Astrocyte (in vitro differentiated cells and primary cell): Measurements from ENCODE around the gene RASAL1. TPM values are rescaled to one million over a fixed set of nuclear protein-coding genes. Genes with fewer than 3 reads are reported as not detected.

Experiments
- DNase-seq: peaks from one replicate; pipeline ENCODE4 v3.0.0-alpha.2; 2010; ENCODE audit warnings: low read depth
- FAIRE-seq: peaks from 2 replicates; lab custom pipeline; 2011; peaks lifted over from hg19 to GRCh38; lab: Jason Lieb, UNC
- H2AFZ ChIP-seq: 2 replicates; pipeline ENCODE4 v1.6.0; 2012; ENCODE audit warnings: low read depth, low read length, inconsistent platforms
- H3K27ac ChIP-seq: 2 replicates; pipeline ENCODE4 v1.5.1; 2011; ENCODE audit warnings: low read depth, low read length, inconsistent platforms
- H3K27me3 ChIP-seq: 2 replicates; pipeline ENCODE4 v1.6.0; 2011; ENCODE audit warnings: low read length, inconsistent platforms; ENCODE audit not compliant: insufficient read depth
- H3K36me3 ChIP-seq: 2 replicates; pipeline ENCODE4 v1.5.1; 2011; ENCODE audit warnings: low read length, inconsistent platforms; ENCODE audit not compliant: insufficient read depth
- H3K4me1 ChIP-seq: 2 replicates; pipeline ENCODE4 v1.5.1; 2011; ENCODE audit warnings: low read length, inconsistent platforms; ENCODE audit not compliant: insufficient read depth
- H3K4me2 ChIP-seq: 2 replicates; pipeline ENCODE4 v1.6.0; 2012; ENCODE audit warnings: low read length, inconsistent platforms
- H3K4me3 ChIP-seq: 2 replicates; pipeline ENCODE4 v1.5.1; 2011; ENCODE audit warnings: low read depth, mild to moderate bottlenecking, low read length, inconsistent platforms; ENCODE audit not compliant: insufficient read depth
- H3K79me2 ChIP-seq: 2 replicates; pipeline ENCODE4 v1.6.0; 2012; ENCODE audit warnings: mild to moderate bottlenecking, low read length, inconsistent platforms; ENCODE audit not compliant: insufficient read depth
- H3K9ac ChIP-seq: 2 replicates; pipeline ENCODE4 v1.6.0; 2012; ENCODE audit warnings: mild to moderate bottlenecking, low read length, inconsistent platforms
- H3K9me3 ChIP-seq: 2 replicates; pipeline ENCODE4 v1.5.1; 2012; ENCODE audit warnings: low read depth, mild to moderate bottlenecking, low read length, inconsistent platforms; ENCODE audit not compliant: insufficient read depth
- H4K20me1 ChIP-seq: 2 replicates; pipeline ENCODE4 v1.6.0; 2012; ENCODE audit warnings: low read length, inconsistent platforms; ENCODE audit not compliant: insufficient read depth
- H3K27ac Mint-ChIP-seq: one replicate; pipeline ENCODE4 v1.8.0; 2021; ENCODE audit warnings: mild to moderate bottlenecking, mixed read lengths; ENCODE audit not compliant: unreplicated experiment
- H3K27me3 Mint-ChIP-seq: one replicate; pipeline ENCODE4 v1.8.0; 2021; ENCODE audit warnings: low read depth, mixed read lengths; ENCODE audit not compliant: unreplicated experiment
- H3K36me3 Mint-ChIP-seq: one replicate; pipeline ENCODE4 v1.8.0; 2021; ENCODE audit warnings: low read depth, mixed read lengths; ENCODE audit not compliant: unreplicated experiment
- H3K4me1 Mint-ChIP-seq: one replicate; pipeline ENCODE4 v1.8.0; 2021; ENCODE audit warnings: low read depth, mixed read lengths; ENCODE audit not compliant: unreplicated experiment
- H3K4me3 Mint-ChIP-seq: one replicate; pipeline ENCODE4 v1.8.0; 2021; ENCODE audit warnings: mild to moderate bottlenecking, moderate library complexity, mixed read lengths; ENCODE audit not compliant: unreplicated experiment
- H3K9me3 Mint-ChIP-seq: one replicate; pipeline ENCODE4 v1.8.0; 2021; ENCODE audit warnings: mild to moderate bottlenecking, mixed read lengths; ENCODE audit not compliant: unreplicated experiment
- EZH2 ChIP-seq: IDR thresholded peaks from 2 replicates; pipeline ENCODE4 v1.6.1; 2012; ENCODE audit warnings: mild to moderate bottlenecking, low read length, inconsistent platforms; ENCODE audit not compliant: insufficient read depth
- total RNA-seq: library from RNA; stranded (reverse); gene quantifications from 2 replicates; pipeline ENCODE4 v1.2.1, GENCODE V29; 2021
- TF ChIP-seq, protein P1 (sequence below): IDR thresholded peaks from 2 replicates; pipeline ENCODE4 v1.5.1; 2011; ENCODE audit warnings: low read depth, mild to moderate bottlenecking, inconsistent platforms, low read length, moderate library complexity; ENCODE audit not compliant: insufficient read depth

The RASAL1 gene
- total RNA-seq, 1 donor from 2014 or later, result 0.48 TPM

DNA sequence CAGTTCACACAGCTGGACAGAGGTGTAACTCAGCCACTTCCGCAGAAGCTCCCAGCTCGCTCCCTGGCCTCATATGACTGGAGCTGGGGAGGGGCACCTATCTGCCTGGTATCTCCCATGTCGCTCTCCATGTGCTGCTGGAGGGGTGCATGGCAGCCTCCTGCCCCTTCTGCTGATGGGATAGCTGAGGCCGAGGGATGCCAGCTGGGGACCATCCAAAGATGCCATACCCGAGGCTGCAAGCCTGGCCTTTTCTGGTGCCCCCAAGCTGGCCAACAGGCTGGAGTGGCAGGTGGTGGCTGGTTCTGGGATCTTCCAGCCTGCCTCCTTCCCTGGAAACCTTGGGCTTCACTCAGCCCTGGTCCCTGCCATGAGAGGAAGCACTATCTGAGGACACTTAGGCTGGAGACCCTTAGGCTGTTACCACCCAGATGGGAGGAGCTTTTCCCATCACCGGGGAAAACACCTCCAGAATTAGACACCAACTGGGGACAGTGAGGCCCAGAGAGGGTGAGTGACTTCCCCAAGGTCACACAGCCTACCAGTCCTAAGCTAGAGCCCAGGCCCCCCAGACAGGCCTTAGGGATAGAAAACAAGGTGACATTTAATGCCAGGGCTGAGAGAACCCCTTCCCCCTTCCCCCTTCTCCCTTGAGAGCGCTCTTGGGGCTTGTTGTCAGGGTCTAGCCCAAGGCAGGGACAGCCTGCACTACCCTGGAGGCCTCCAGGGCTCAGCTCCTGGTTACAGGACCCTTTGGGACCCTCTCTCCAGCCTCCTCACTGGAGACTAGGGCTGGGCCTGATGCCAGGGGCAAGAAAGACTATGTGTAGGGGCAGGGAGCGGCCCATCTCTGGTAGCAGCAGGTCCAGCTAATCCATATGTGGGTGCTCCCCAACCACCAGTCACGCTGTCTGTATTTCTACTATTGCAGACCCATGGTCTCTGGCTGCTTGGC, 71.9 kb downstream of the RASAL1 start:
- H3K36me3 ChIP-seq, result no peaks in the 10 kb centered on the region
- H3K9ac ChIP-seq, result no peak overlapping the region
- no peaks in the 10 kb centered on the region for H3K9me3 Mint-ChIP-seq
- H3K27ac Mint-ChIP-seq, result no peak overlapping the region
- H3K4me3 ChIP-seq, result no peak overlapping the region
- H4K20me1 ChIP-seq, result peaks cover 9% of the 10 kb centered on the region
- DNase-seq, result no peak
- H3K4me3 Mint-ChIP-seq, result no peak overlapping the region
- FAIRE-seq, result no peak
- no peaks in the 10 kb centered on the region for H3K9me3 ChIP-seq
- TF ChIP-seq EZH2, result no peak
- TF ChIP-seq, protein P1, sequence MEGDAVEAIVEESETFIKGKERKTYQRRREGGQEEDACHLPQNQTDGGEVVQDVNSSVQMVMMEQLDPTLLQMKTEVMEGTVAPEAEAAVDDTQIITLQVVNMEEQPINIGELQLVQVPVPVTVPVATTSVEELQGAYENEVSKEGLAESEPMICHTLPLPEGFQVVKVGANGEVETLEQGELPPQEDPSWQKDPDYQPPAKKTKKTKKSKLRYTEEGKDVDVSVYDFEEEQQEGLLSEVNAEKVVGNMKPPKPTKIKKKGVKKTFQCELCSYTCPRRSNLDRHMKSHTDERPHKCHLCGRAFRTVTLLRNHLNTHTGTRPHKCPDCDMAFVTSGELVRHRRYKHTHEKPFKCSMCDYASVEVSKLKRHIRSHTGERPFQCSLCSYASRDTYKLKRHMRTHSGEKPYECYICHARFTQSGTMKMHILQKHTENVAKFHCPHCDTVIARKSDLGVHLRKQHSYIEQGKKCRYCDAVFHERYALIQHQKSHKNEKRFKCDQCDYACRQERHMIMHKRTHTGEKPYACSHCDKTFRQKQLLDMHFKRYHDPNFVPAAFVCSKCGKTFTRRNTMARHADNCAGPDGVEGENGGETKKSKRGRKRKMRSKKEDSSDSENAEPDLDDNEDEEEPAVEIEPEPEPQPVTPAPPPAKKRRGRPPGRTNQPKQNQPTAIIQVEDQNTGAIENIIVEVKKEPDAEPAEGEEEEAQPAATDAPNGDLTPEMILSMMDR, result no peak
- no peak overlapping the region for H3K27ac ChIP-seq
- peaks cover 25% of the 10 kb centered on the region for H3K27me3 ChIP-seq
- no peak overlapping the region for H3K4me2 ChIP-seq
- H3K4me1 Mint-ChIP-seq, result no peaks in the 10 kb centered on the region
- no peaks in the 10 kb centered on the region for H3K4me1 ChIP-seq
- no peaks in the 10 kb centered on the region for H3K79me2 ChIP-seq
- no peak overlapping the region for H2AFZ ChIP-seq
- H3K36me3 Mint-ChIP-seq, result no peaks in the 10 kb centered on the region
- peaks cover 27% of the 10 kb centered on the region for H3K27me3 Mint-ChIP-seq

DNA sequence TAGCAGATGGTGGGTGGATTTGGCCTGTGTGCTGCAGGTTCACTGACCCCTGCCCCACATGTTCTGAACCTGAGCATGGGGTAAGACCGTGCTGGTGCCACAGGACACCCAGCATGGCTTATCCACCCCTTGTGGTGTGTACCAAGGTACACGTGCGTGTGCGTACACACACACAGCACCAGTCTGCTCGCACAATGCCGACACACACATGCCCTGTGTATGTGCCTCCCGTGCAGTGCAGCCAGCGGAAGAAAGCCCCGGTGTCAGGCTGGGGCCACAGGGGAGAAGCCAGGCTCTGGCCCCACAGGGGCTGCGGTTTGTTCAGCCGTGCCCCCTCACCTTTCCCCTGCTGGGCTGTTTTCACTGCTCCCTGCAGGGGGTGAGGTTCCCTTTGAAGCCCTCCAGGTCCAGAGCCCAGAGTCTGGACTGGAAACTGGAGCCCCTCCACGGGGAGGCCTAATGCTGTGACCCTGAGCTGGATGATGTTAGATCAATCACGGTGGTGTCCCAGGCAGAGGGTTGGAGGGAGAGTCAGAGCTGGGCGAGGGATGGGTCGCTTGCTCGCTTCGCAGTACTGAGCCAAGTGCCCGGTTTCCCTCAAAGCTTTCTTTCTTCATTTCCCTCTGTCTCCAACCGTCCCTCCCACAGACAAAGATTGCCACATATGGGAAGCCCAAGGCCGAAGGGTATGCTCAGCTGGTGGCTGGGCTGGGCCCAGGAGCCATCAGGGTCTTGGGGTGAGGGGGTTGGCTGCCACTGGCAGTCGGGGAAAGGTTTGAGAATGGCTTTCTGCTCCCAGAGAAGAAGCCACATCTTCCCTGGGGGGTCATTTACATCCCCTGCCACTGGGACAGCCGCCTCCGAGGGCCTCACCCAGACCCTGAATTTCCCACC, 72.8 kb downstream of the RASAL1 start:
- FAIRE-seq, result no peak
- Mint-ChIP-seq H3K36me3 (no peaks in the 10 kb centered on the region), H3K9me3 (no peaks in the 10 kb centered on the region), H3K4me1 (no peaks in the 10 kb centered on the region), H3K27me3 (peaks cover 29% of the 10 kb centered on the region), H3K4me3 (no peak overlapping the region), H3K27ac (no peak overlapping the region)
- H3K4me3 ChIP-seq, result no peak overlapping the region
- H2AFZ ChIP-seq, result no peak overlapping the region
- peaks cover 9% of the 10 kb centered on the region for H4K20me1 ChIP-seq
- no peak overlapping the region for H3K4me2 ChIP-seq
- H3K9me3 ChIP-seq, result no peaks in the 10 kb centered on the region
- H3K27me3 ChIP-seq, result peaks cover 27% of the 10 kb centered on the region
- no peaks in the 10 kb centered on the region for H3K4me1 ChIP-seq
- no peak for DNase-seq
- no peak for TF ChIP-seq EZH2
- TF ChIP-seq, protein P1, result no peak
- H3K9ac ChIP-seq, result no peak overlapping the region
- no peak overlapping the region for H3K27ac ChIP-seq
- H3K79me2 ChIP-seq, result no peaks in the 10 kb centered on the region
- H3K36me3 ChIP-seq, result no peaks in the 10 kb centered on the region
